ENCODE data around the gene TDRD12.

TDRD12 gene

GRCh38 chr19:32718286-32718685, 1.3 kb upstream of the TDRD12 start:
- H3K4me3 ChIP-seq (ENCODE audit: low read depth, low read length), result no peak overlapping the region
- no peak for DNase-seq (ENCODE audit: low read depth)
- TF ChIP-seq POLR2A (IDR thresholded peaks at IDR 0.05; ENCODE audit: extremely low read depth, insufficient read length), result no peak
- TF ChIP-seq MYC (IDR thresholded peaks at IDR 0.05; ENCODE audit: low read depth, low read length), result no peak
- TF ChIP-seq CTCF (IDR thresholded peaks at IDR 0.05; ENCODE audit: low read depth, low read length), result no peak
- no peak for TF ChIP-seq MAX (IDR thresholded peaks at IDR 0.05; ENCODE audit: low read depth, low read length)

- H3K4me3 ChIP-seq (ENCODE audit: low read depth, low read length), result no peak overlapping the region
- DNase-seq (ENCODE audit: low read depth), result no peak
- no peak for TF ChIP-seq MYC (IDR thresholded peaks at IDR 0.05; ENCODE audit: low read depth, low read length)
- TF ChIP-seq CTCF (IDR thresholded peaks at IDR 0.05; ENCODE audit: low read depth, low read length), result no peak
- no peak for TF ChIP-seq MAX (IDR thresholded peaks at IDR 0.05; ENCODE audit: low read depth, low read length)
- no peak for TF ChIP-seq POLR2A (IDR thresholded peaks at IDR 0.05; ENCODE audit: extremely low read depth, insufficient read length)
Measured at GRCh38 chr19:32720216-32720935, 809 bp downstream of the TDRD12 start.

GRCh38 chr19:32720936-32721250, 1.3 kb downstream of the TDRD12 start:
- no peak for DNase-seq (ENCODE audit: low read depth)
- no peak for TF ChIP-seq POLR2A (IDR thresholded peaks at IDR 0.05; ENCODE audit: extremely low read depth, insufficient read length)
- no peak for TF ChIP-seq CTCF (IDR thresholded peaks at IDR 0.05; ENCODE audit: low read depth, low read length)
- no peak for TF ChIP-seq MAX (IDR thresholded peaks at IDR 0.05; ENCODE audit: low read depth, low read length)
- no peak overlapping the region for H3K4me3 ChIP-seq (ENCODE audit: low read depth, low read length)

- H3K4me3 ChIP-seq (ENCODE audit: low read depth, low read length), result no peak overlapping the region
- DNase-seq (ENCODE audit: low read depth), result no peak
- TF ChIP-seq CTCF (IDR thresholded peaks at IDR 0.05; ENCODE audit: low read depth, low read length), result no peak
- TF ChIP-seq MAX (IDR thresholded peaks at IDR 0.05; ENCODE audit: low read depth, low read length), result no peak
- no peak for TF ChIP-seq MYC (IDR thresholded peaks at IDR 0.05; ENCODE audit: low read depth, low read length)
- TF ChIP-seq POLR2A (IDR thresholded peaks at IDR 0.05; ENCODE audit: extremely low read depth, insufficient read length), result no peak
Measured at GRCh38 chr19:32735936-32736335, 16.4 kb downstream of the TDRD12 start.

GRCh38 chr19:32743021-32743420, 23.5 kb downstream of the TDRD12 start:
- H3K4me3 ChIP-seq (ENCODE audit: low read depth, low read length), result no peak overlapping the region
- TF ChIP-seq POLR2A (IDR thresholded peaks at IDR 0.05; ENCODE audit: extremely low read depth, insufficient read length) (no peak), MAX (IDR thresholded peaks at IDR 0.05; ENCODE audit: low read depth, low read length) (no peak), MYC (IDR thresholded peaks at IDR 0.05; ENCODE audit: low read depth, low read length) (no peak), CTCF (IDR thresholded peaks at IDR 0.05; ENCODE audit: low read depth, low read length) (no peak)
- DNase-seq (ENCODE audit: low read depth), result no peak

All from NB4 (cell line).